ENCODE data around the gene CISD3.

CISD3 gene

GRCh38 chr17:38729368-38729885, 714 bp upstream of the CISD3 start:
- DNase-seq (ENCODE audit: extremely low read depth, insufficient read length), result no peak
- Histone ChIP-seq H3K36me3 (ENCODE audit: control insufficient read depth, insufficient read depth, low read length) (peaks cover 4% of the 10 kb centered on the region), H3K4me3 (replicated peaks; ENCODE audit: low read depth, low read length) (peak overlapping the region; percentile 63), H3K27me3 (replicated peaks; ENCODE audit: control insufficient read depth, insufficient read depth, low read length) (no peaks in the 10 kb centered on the region)
- TF ChIP-seq CTCF (IDR thresholded peaks at IDR 0.05; ENCODE audit: insufficient read depth, low read length, poor library complexity, severe bottlenecking), result no peak

- no peaks in the 10 kb centered on the region for H3K27me3 ChIP-seq (replicated peaks; ENCODE audit: control insufficient read depth, insufficient read depth, low read length)
- no peaks in the 10 kb centered on the region; the same call in none of the 2 replicates for H3K36me3 ChIP-seq (ENCODE audit: control insufficient read depth, insufficient read depth, low read length)
- TF ChIP-seq CTCF (IDR thresholded peaks at IDR 0.05; ENCODE audit: insufficient read depth, low read length, poor library complexity, severe bottlenecking), result no peak
- peak; percentile 46 for DNase-seq (ENCODE audit: extremely low read depth, insufficient read length)
- peak overlapping the region; percentile 83 for H3K4me3 ChIP-seq (replicated peaks; ENCODE audit: low read depth, low read length)
Measured at GRCh38 chr17:38730526-38731379, 612 bp downstream of the CISD3 start.

- no peak for TF ChIP-seq CTCF (IDR thresholded peaks at IDR 0.05; ENCODE audit: insufficient read depth, low read length, poor library complexity, severe bottlenecking)
- no peak for DNase-seq (ENCODE audit: extremely low read depth, insufficient read length)
- no peaks in the 10 kb centered on the region for H3K27me3 ChIP-seq (replicated peaks; ENCODE audit: control insufficient read depth, insufficient read depth, low read length)
- H3K36me3 ChIP-seq (ENCODE audit: control insufficient read depth, insufficient read depth, low read length), result no peaks in the 10 kb centered on the region; the same call in none of the 2 replicates
- no peak overlapping the region for H3K4me3 ChIP-seq (replicated peaks; ENCODE audit: low read depth, low read length)
Measured at GRCh38 chr17:38731526-38732294, 1.6 kb downstream of the CISD3 start.

DNA sequence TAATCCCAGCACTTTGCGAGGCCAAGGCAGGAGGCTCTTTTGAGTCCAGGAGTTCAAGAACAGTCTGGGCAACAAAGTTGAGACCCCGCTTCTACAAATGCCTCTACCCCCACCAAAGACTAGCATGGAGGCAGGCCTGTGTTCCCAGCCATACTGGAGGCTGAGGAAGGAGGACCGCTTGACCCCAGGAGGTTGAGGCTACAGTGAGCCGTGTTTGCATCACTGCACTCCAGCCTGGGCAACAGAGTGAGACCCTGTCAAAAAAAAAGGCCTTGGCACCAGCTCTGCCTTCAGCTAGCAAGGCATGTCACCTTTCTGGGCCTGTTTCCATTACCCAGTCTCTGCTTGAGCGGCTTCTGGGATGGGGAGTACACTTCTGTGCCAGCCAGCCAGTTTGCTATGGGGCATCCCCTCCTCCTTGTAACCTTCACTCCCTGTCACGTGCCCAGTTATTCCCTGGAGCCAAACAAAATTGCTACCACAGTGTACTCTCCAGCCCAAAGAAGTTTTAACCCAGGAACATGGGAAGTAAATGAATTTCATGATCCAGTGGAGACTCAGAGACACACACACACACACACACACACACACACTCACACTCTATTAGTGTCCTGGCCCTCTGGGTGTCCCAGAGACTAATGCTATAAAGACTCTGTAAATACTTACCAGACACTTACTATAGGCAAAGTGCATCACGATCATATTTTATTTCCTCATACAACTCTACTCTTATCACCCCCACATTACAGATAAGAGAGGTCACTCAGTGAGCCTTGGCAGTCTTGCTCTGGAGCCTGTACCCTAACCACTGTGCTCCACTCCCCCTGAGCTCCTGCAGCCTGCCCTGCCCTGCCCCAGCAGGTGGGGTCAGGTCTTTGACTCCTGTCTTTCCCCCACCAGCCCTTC, 2.5 kb downstream of the CISD3 start:
- no peaks in the 10 kb centered on the region for H3K27me3 ChIP-seq (replicated peaks; ENCODE audit: control insufficient read depth, insufficient read depth, low read length)
- no peak overlapping the region for H3K4me3 ChIP-seq (replicated peaks; ENCODE audit: low read depth, low read length)
- TF ChIP-seq CTCF (IDR thresholded peaks at IDR 0.05; ENCODE audit: insufficient read depth, low read length, poor library complexity, severe bottlenecking), result no peak
- H3K36me3 ChIP-seq (ENCODE audit: control insufficient read depth, insufficient read depth, low read length), result no peaks in the 10 kb centered on the region; the same call in none of the 2 replicates
- no peak for DNase-seq (ENCODE audit: extremely low read depth, insufficient read length)

- Histone ChIP-seq H3K4me3 (replicated peaks; ENCODE audit: low read depth, low read length) (no peak overlapping the region), H3K27me3 (replicated peaks; ENCODE audit: control insufficient read depth, insufficient read depth, low read length) (no peaks in the 10 kb centered on the region), H3K36me3 (ENCODE audit: control insufficient read depth, insufficient read depth, low read length) (no peaks in the 10 kb centered on the region; the same call in none of the 2 replicates)
- no peak for TF ChIP-seq CTCF (IDR thresholded peaks at IDR 0.05; ENCODE audit: insufficient read depth, low read length, poor library complexity, severe bottlenecking)
- DNase-seq (ENCODE audit: extremely low read depth, insufficient read length), result no peak
Measured at GRCh38 chr17:38733282-38733981, 3.3 kb downstream of the CISD3 start.
